ENCODE data around the gene LCA5L. TPM values are rescaled to one million over a fixed set of nuclear protein-coding genes. Genes with fewer than 3 reads are reported as not detected.
A peak's percentile ranks its signal among the peaks of the same experiment; 100 is the strongest.

Gene LCA5L
- total RNA-seq, 2 donors from 2014 or later, result 3.7 to 11.1 TPM

DNA sequence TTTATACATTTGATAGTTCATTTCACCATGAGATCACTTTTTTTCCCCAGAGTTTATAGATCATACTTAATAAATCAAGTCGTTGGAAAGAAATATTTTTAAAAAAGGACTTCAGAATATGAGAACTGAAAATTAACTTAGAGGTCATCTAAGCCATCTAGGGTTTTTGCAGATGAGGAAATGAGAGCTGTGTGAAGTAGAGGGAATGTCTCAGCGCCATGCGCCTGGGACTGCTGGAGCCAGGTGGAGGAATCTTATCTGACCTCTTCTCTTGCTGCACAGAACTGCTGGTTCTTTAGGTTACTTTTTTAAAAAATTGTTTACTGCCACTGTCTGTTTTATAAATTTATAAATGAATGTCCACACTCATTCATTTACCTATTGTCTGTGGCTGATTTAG, 17.7 kb upstream of the LCA5L start:
- Histone ChIP-seq H3K4me3 (no peak overlapping the region), H3K9me3 (no peaks in the 10 kb centered on the region), H3K4me1 (replicated peaks) (no peaks in the 10 kb centered on the region), H3K27ac (no peak overlapping the region), H3K27me3 (replicated peaks; ENCODE audit: insufficient read depth) (no peaks in the 10 kb centered on the region), H3K36me3 (no peaks in the 10 kb centered on the region)
- DNase-seq (ENCODE audit: low spot score), result no peak
- intact Hi-C loops (cut with DNase I), result no loop called here
- WGBS, result 82% methylated on average over 3 of the region's 3 CpGs
- TF ChIP-seq POLR2AphosphoS5 (IDR thresholded peaks at IDR 0.05), result no peak
- TF ChIP-seq, protein P1, sequence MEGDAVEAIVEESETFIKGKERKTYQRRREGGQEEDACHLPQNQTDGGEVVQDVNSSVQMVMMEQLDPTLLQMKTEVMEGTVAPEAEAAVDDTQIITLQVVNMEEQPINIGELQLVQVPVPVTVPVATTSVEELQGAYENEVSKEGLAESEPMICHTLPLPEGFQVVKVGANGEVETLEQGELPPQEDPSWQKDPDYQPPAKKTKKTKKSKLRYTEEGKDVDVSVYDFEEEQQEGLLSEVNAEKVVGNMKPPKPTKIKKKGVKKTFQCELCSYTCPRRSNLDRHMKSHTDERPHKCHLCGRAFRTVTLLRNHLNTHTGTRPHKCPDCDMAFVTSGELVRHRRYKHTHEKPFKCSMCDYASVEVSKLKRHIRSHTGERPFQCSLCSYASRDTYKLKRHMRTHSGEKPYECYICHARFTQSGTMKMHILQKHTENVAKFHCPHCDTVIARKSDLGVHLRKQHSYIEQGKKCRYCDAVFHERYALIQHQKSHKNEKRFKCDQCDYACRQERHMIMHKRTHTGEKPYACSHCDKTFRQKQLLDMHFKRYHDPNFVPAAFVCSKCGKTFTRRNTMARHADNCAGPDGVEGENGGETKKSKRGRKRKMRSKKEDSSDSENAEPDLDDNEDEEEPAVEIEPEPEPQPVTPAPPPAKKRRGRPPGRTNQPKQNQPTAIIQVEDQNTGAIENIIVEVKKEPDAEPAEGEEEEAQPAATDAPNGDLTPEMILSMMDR (IDR thresholded peaks at IDR 0.05), result no peak
- no peak for TF ChIP-seq POLR2A (IDR thresholded peaks at IDR 0.05)

DNA sequence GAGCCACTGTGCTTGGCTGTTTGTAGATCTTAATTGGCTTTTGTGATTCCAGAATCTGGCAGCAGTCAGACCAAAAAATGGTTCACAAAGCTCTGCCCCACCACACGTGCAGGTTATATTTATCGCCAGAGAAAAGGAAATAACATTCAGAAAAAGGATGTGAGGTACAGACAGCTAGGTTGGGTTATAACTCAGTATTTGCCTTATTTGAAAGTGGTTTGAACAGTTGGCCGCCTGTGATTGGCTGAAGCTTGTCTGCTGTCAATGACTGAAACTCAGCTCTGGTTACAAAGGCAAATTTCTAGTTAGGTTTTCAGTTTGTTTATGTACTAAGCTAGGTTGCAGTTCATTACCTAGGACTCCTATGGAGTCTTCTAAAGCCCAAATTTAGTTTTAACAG, 15.8 kb upstream of the LCA5L start:
- WGBS, result 84% methylated on average over 3 of the region's 3 CpGs
- no peaks in the 10 kb centered on the region for H3K36me3 ChIP-seq
- H3K4me1 ChIP-seq (replicated peaks), result no peaks in the 10 kb centered on the region
- H3K27me3 ChIP-seq (replicated peaks; ENCODE audit: insufficient read depth), result no peaks in the 10 kb centered on the region
- DNase-seq (ENCODE audit: low spot score), result no peak
- H3K9me3 ChIP-seq, result no peaks in the 10 kb centered on the region
- H3K4me3 ChIP-seq, result no peak overlapping the region
- intact Hi-C loops (cut with DNase I), result no loop called here
- no peak overlapping the region for H3K27ac ChIP-seq
- no peak for TF ChIP-seq POLR2AphosphoS5 (IDR thresholded peaks at IDR 0.05)
- TF ChIP-seq, protein P1 (IDR thresholded peaks at IDR 0.05), result no peak
- no peak for TF ChIP-seq POLR2A (IDR thresholded peaks at IDR 0.05)

DNA sequence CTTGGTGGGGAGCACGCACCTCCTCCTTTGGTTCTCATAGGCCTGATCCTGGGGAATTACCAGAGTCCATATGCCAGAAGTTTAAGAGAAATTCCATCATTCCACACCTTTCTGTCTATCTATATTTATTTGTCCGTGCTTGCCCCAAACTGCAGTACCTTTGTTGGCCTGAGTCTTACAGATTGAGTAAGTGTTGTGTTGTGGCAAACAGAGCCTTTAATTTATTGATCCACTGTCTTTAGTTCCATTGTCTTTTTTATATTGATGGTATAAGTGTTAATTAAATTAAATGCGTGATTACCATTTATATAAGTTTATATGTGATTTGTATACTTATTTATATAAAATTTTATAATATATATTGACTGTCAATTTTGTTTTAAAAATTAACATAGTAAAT, 11.1 kb upstream of the LCA5L start:
- no peak for DNase-seq (ENCODE audit: low spot score)
- Histone ChIP-seq H3K9me3 (no peaks in the 10 kb centered on the region), H3K4me3 (no peak overlapping the region), H3K27me3 (replicated peaks; ENCODE audit: insufficient read depth) (no peaks in the 10 kb centered on the region), H3K36me3 (no peaks in the 10 kb centered on the region), H3K4me1 (replicated peaks) (no peaks in the 10 kb centered on the region), H3K27ac (no peak overlapping the region)
- 72% methylated on average over 3 of the region's 3 CpGs for WGBS
- intact Hi-C loops (cut with DNase I), result no loop called here
- TF ChIP-seq POLR2AphosphoS5 (IDR thresholded peaks at IDR 0.05), result no peak
- TF ChIP-seq, protein P1 (IDR thresholded peaks at IDR 0.05), result peak in 2 of 4 experiments; percentile 6 to 49

DNA sequence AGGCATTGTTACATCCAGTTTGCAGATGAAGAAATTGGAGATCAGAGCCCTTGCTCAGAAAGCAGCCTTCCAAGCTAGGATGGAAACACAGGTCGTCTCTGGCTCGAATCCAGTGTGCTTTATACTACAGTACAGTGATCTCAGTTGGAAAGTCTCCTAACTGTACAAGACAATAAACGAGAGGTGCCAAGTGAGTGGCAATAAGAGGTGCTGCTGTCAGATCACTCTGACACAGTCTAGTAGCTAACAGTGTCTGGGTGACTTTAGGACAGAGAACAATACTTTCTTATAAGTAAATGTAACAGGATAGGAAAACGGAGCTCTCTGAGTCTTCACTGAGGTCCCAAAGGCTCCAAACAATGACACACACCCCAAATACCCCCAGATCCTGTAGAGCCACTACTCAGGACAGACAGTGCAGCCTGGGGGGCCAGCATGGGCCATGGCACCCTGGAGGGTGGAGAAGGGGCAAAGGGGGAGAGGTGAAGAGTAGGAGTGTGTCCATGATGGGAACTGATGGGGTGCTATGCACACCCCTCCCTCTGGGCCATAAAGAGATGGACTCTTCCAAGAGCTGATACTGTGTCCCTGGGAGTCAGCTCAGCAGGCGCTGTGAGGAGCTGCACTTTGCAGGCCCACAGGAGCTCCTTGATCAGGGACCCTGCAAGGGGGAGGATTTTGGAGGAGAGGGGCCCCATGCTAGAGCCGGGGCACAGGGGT, 9.5 kb upstream of the LCA5L start:
- Histone ChIP-seq H3K4me3 (no peak overlapping the region), H3K27me3 (replicated peaks; ENCODE audit: insufficient read depth) (no peaks in the 10 kb centered on the region), H3K9me3 (no peaks in the 10 kb centered on the region), H3K36me3 (no peaks in the 10 kb centered on the region), H3K27ac (no peak overlapping the region), H3K4me1 (replicated peaks) (no peaks in the 10 kb centered on the region)
- 40% methylated on average over 6 of the region's 6 CpGs for WGBS
- TF ChIP-seq POLR2A (IDR thresholded peaks at IDR 0.05), result no peak
- no peak for TF ChIP-seq POLR2AphosphoS5 (IDR thresholded peaks at IDR 0.05)
- no peak for DNase-seq (ENCODE audit: low spot score)
- intact Hi-C loops (cut with DNase I), result no loop called here

DNA sequence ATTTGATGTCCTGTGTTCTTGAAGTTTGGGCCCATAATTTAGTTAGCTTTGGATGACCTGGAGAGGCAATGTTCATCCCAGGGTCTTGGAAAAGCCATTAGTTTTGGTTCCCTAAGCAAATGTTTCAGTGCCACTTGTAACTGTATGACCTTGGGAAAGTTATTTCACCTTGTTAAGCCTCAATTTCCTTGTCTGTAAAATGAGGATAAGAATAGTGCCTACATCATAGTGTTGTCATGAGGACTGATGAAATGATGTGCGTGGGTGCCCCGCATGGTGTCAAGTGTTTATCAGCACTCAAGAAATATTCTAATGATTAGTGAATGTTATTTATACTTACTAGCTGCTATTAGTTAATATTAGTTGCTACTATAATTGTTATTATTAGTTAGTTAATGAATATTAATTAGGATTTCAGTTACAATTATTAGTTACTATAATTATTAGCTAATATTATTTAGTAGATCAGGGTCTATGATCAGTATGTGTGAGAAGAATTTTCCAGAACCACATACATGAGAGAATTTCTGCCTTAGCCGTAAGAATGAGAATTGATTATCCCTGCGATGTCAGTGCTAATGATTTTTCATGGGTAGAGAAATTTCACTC, 8.1 kb upstream of the LCA5L start:
- Histone ChIP-seq H3K27me3 (replicated peaks; ENCODE audit: insufficient read depth) (no peaks in the 10 kb centered on the region), H3K4me1 (replicated peaks) (no peaks in the 10 kb centered on the region), H3K36me3 (no peaks in the 10 kb centered on the region), H3K27ac (no peak overlapping the region), H3K9me3 (no peaks in the 10 kb centered on the region), H3K4me3 (no peak overlapping the region)
- no peak for DNase-seq (ENCODE audit: low spot score)
- TF ChIP-seq POLR2A (IDR thresholded peaks at IDR 0.05) (no peak), POLR2AphosphoS5 (IDR thresholded peaks at IDR 0.05) (no peak)
- TF ChIP-seq, protein P1 (IDR thresholded peaks at IDR 0.05), result no peak
- 98% methylated on average over 4 of the region's 4 CpGs for WGBS
- intact Hi-C loops (cut with DNase I), result no loop called here

Measured in prostate gland (tissue), 2 donors.